Temporal lobe (tissue), 2 donors: ENCODE results near the gene FAM76A. TPM values are rescaled to one million over a fixed set of nuclear protein-coding genes. Genes with fewer than 3 reads are reported as not detected.

Experiments used
- small RNA-seq: library from RNA; depleted of rRNA; stranded (forward); fragments of <200 nt; gene quantifications from one replicate; pipeline ENCODE3, GENCODE V24; 2014; ENCODE audit warnings: low replicate concordance
- total RNA-seq: library from RNA; depleted of rRNA; stranded (reverse); fragments of >200 nt; gene quantifications from one replicate; pipeline ENCODE4 v1.2.3, GENCODE V29; 2014

FAM76A gene
- total RNA-seq, 1 donor from 2014 or later = 7.9 TPM

Small RNA genes lying within 50 kb of the gene (small RNA-seq; reads per million reads assigned to genes)
- gene AL020997.2 (not detected), gene RNU6-424P (not detected)

Other genes starting within 250 kb of the FAM76A start
- 10.1 TPM for gene WASF2, start 235.8 kb upstream of the FAM76A start, total RNA-seq
- gene AHDC1, start 121.8 kb upstream of the FAM76A start, total RNA-seq = 16.5 TPM
- 1.7 TPM for gene FGR, start 90.8 kb upstream of the FAM76A start, total RNA-seq
- gene IFI6, start 53.8 kb upstream of the FAM76A start, total RNA-seq = 27.5 TPM
- 120 TPM for gene STX12, start 47.3 kb downstream of the FAM76A start, total RNA-seq
- 38.8 TPM for gene PPP1R8, start 104.8 kb downstream of the FAM76A start, total RNA-seq
- gene THEMIS2, start 146.6 kb downstream of the FAM76A start, total RNA-seq = 3.7 TPM
- gene RPA2, start 188.6 kb downstream of the FAM76A start, total RNA-seq = 50.2 TPM
- gene SMPDL3B, start 209.0 kb downstream of the FAM76A start, total RNA-seq = 0.25 TPM
- gene XKR8, start 234.0 kb downstream of the FAM76A start, total RNA-seq = 2.5 TPM